ENCODE results near the gene TRAF3.

Gene TRAF3

DNA sequence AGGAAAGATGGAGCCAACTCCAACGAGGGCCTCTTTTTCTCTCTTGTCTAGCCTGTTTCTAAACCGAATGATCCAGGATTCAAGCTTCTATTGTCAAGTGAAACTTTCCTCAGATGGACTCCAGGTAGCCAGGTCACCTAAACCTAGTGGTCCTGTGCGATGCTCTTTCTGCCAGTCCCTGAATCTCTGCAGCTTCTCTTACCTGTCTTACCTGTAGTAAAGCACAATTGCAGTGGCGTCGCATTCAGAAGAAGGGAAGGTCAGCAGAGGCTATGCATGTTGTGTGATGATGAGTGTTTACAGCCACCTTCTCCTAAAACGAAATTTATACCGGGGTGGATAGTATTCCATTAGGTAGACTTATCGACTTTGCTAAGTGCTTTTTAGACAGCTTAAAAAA lies 47.4 kb upstream of the TRAF3 start:
- no peak for TF ChIP-seq EZH2phosphoT487 (conservative IDR thresholded peaks at IDR 0.05; ENCODE audit: low read length)
- TF ChIP-seq CTCF (IDR thresholded peaks at IDR 0.05; ENCODE audit: insufficient read depth, low read length, poor library complexity, severe bottlenecking), result no peak
- H3K9ac ChIP-seq (ENCODE audit: low read length), result no peak overlapping the region
- H3K27me3 ChIP-seq (ENCODE audit: low read length), result no peaks in the 10 kb centered on the region
- H3K79me2 ChIP-seq (ENCODE audit: insufficient read depth, low read length), result no peaks in the 10 kb centered on the region
- H3K9me3 ChIP-seq (ENCODE audit: insufficient read depth, low read length), result no peaks in the 10 kb centered on the region
- H3K27ac ChIP-seq (ENCODE audit: low read depth, low read length), result no peak overlapping the region
- H3K4me3 ChIP-seq (ENCODE audit: insufficient read depth, low read length, poor library complexity, severe bottlenecking), result no peak overlapping the region
- H4K20me1 ChIP-seq (ENCODE audit: low read depth, low read length), result no peaks in the 10 kb centered on the region
- no peak overlapping the region for H2AFZ ChIP-seq (ENCODE audit: low read depth, low read length, severe bottlenecking)
- H3K9me2 ChIP-seq (replicated peaks; ENCODE audit: insufficient read depth, low read length), result no peaks in the 10 kb centered on the region
- no peak overlapping the region for H3K4me2 ChIP-seq (ENCODE audit: low read depth, low read length, poor library complexity, severe bottlenecking)
- peaks cover 5% of the 10 kb centered on the region; the same call in 1 of the 2 replicates for H3K36me3 ChIP-seq (ENCODE audit: low read length)
- H3F3A ChIP-seq (ENCODE audit: insufficient read depth), result no peaks in the 10 kb centered on the region

DNA sequence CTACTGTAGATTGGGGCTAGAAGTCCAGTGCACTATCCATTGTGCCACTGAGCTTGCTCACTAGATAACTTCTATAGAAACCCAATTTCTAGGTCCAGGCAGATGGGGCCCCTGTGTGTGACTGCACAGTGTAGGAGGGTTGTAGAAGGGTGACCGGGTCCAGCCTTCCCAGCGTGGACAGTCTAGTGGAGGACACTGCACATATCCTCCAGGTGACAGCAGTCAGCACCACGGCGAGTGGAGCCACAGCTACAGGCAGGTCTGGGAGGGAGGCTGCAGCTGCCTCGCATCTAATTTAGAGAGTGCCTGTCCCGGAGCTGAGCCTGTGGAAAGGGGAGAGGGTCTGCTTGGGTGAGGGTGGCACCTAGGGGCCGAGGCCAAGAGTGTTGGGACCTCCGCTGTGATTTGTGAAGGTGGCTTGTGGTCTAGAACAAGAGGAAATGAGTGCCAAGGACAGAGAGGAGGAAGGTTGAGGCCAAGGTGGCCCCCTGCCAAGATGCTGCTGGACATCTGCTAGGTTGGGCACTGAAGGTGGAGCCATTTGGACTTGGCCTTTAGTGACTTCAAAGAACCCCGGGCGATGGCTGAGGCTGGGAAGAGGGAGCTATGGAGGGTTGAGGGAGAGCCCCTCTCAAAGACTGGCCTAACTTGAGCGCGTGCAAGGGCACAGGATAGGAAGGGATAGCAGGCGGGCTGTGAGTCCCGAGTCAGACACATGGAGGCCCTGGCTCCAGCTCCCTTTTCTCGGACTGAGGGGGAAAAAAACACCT lies 46.0 kb upstream of the TRAF3 start:
- no peak overlapping the region for H3K9ac ChIP-seq (ENCODE audit: low read length)
- no peaks in the 10 kb centered on the region for H3K79me2 ChIP-seq (ENCODE audit: insufficient read depth, low read length)
- H3K27me3 ChIP-seq (ENCODE audit: low read length), result no peaks in the 10 kb centered on the region
- no peak for TF ChIP-seq EZH2phosphoT487 (conservative IDR thresholded peaks at IDR 0.05; ENCODE audit: low read length)
- no peak for TF ChIP-seq CTCF (IDR thresholded peaks at IDR 0.05; ENCODE audit: insufficient read depth, low read length, poor library complexity, severe bottlenecking)
- no peak overlapping the region for H3K27ac ChIP-seq (ENCODE audit: low read depth, low read length)
- H3K9me2 ChIP-seq (replicated peaks; ENCODE audit: insufficient read depth, low read length), result no peaks in the 10 kb centered on the region
- no peak overlapping the region for H3K4me3 ChIP-seq (ENCODE audit: insufficient read depth, low read length, poor library complexity, severe bottlenecking)
- H2AFZ ChIP-seq (ENCODE audit: low read depth, low read length, severe bottlenecking), result no peak overlapping the region
- peaks cover 5% of the 10 kb centered on the region; the same call in 1 of the 2 replicates for H3K36me3 ChIP-seq (ENCODE audit: low read length)
- H4K20me1 ChIP-seq (ENCODE audit: low read depth, low read length), result no peaks in the 10 kb centered on the region
- H3K4me2 ChIP-seq (ENCODE audit: low read depth, low read length, poor library complexity, severe bottlenecking), result no peak overlapping the region
- H3K9me3 ChIP-seq (ENCODE audit: insufficient read depth, low read length), result no peaks in the 10 kb centered on the region
- no peaks in the 10 kb centered on the region for H3F3A ChIP-seq (ENCODE audit: insufficient read depth)

- H3K9me3 ChIP-seq (ENCODE audit: insufficient read depth, low read length), result no peaks in the 10 kb centered on the region
- no peaks in the 10 kb centered on the region for H3K27me3 ChIP-seq (ENCODE audit: low read length)
- H3K4me2 ChIP-seq (ENCODE audit: low read depth, low read length, poor library complexity, severe bottlenecking), result no peak overlapping the region
- no peak overlapping the region for H3K27ac ChIP-seq (ENCODE audit: low read depth, low read length)
- H3K9ac ChIP-seq (ENCODE audit: low read length), result no peak overlapping the region
- H2AFZ ChIP-seq (ENCODE audit: low read depth, low read length, severe bottlenecking), result no peak overlapping the region
- no peak overlapping the region for H3K4me3 ChIP-seq (ENCODE audit: insufficient read depth, low read length, poor library complexity, severe bottlenecking)
- no peaks in the 10 kb centered on the region for H3K79me2 ChIP-seq (ENCODE audit: insufficient read depth, low read length)
- H3F3A ChIP-seq (ENCODE audit: insufficient read depth), result no peaks in the 10 kb centered on the region
- H3K9me2 ChIP-seq (replicated peaks; ENCODE audit: insufficient read depth, low read length), result no peaks in the 10 kb centered on the region
- no peaks in the 10 kb centered on the region for H4K20me1 ChIP-seq (ENCODE audit: low read depth, low read length)
- TF ChIP-seq CTCF (IDR thresholded peaks at IDR 0.05; ENCODE audit: insufficient read depth, low read length, poor library complexity, severe bottlenecking), result no peak
- TF ChIP-seq EZH2phosphoT487 (conservative IDR thresholded peaks at IDR 0.05; ENCODE audit: low read length), result no peak
- peaks cover 5% of the 10 kb centered on the region; the same call in 1 of the 2 replicates for H3K36me3 ChIP-seq (ENCODE audit: low read length)
These were observed 45.1 kb upstream of the TRAF3 start for GRCh38 chr14:102731871-102732800.
